ENCODE data around the gene DENND1A.
"Not testable (repeated sequence)": the region's sequence is repeated elsewhere in the genome, so short reads cannot be mapped to it uniquely, and the experiment has no call there.

Gene DENND1A

DNA sequence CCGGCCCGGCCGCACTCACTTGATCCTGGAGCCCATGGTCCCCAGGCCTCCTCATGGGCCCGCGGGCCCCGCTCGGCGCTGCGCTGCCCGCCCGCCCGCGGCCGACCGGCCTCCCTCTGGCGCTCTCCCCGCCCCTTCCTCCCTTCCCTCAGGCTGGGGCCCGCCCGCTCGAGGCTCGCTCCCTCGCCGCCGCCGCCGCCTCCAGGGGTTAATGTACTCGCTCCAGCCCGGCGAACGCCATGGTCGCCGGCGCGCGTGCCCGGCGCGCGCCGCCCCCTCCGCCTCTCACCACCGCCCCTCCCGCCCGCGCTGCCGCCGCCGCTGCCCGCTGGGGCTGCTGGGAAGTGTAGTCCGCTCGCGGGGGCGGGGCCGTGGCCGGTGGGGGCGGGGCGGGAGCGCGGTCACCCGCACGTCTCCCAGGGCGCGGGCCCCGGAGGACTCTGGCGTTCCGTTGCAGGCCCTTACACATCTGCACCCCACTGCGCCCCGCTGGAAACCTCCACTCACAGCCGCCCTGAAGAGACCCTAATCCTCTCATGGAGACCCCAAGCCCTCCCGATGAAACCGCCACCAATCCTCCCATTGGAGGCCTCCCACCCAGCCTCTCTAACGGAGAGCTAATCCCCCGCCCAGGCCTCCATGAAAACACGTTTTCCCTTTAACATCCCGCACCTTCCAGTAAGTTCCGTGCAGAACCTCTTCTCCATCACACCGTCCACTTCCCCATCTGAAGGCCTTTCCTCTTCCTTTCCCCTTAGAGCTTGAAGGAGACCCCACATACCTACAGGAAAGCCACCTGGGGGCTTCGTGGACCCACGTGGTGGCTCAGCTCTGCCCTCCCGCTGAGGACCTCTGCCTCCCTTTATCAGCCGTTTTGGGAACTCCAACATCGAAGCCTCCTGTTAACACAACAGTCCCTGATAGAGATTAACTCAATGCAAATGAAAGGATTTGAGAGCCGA, at the start of gene DENND1A:
Gene DENND1A (minus strand): TSS at position 257 of the 962 bp plus-strand sequence. CDS start 221 bp downstream, at position 36.
- in situ Hi-C loops (cut with HindIII; ENCODE audit: low sequenced_read_pairs) = no loop called here

- in situ Hi-C loops (cut with HindIII; ENCODE audit: low sequenced_read_pairs) = no loop called here
Observed at GRCh38 chr9:123978981-123979380, 49.1 kb upstream of the DENND1A start.

DNA sequence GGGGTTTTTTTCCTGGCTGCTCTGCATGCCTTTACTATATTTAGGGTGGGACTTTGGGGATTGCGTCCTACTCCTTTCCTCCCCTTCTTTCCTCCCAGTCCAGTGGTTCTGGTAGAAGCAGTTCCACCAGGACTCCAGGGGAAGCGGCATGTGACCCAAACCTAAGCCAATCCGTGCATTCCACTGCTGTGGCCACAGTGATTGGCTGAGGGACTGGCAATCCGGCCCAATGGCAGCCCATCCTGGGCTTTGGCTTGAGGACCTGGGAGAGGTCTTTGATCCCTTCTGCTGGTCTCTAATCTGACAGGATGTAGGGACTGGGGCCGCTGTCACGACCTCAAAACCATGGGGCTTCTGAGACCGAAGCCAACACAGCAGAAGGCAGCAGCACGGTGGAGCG, 46.7 kb upstream of the DENND1A start:
- in situ Hi-C loops (cut with HindIII; ENCODE audit: low sequenced_read_pairs) = not testable (repeated sequence)

GRCh38 chr9:123975871-123976270, 45.9 kb upstream of the DENND1A start:
- in situ Hi-C loops (cut with HindIII; ENCODE audit: low sequenced_read_pairs) = no loop called here

- in situ Hi-C loops (cut with HindIII; ENCODE audit: low sequenced_read_pairs) = no loop called here
Observed at GRCh38 chr9:123974471-123974870, 44.5 kb upstream of the DENND1A start.

DNA sequence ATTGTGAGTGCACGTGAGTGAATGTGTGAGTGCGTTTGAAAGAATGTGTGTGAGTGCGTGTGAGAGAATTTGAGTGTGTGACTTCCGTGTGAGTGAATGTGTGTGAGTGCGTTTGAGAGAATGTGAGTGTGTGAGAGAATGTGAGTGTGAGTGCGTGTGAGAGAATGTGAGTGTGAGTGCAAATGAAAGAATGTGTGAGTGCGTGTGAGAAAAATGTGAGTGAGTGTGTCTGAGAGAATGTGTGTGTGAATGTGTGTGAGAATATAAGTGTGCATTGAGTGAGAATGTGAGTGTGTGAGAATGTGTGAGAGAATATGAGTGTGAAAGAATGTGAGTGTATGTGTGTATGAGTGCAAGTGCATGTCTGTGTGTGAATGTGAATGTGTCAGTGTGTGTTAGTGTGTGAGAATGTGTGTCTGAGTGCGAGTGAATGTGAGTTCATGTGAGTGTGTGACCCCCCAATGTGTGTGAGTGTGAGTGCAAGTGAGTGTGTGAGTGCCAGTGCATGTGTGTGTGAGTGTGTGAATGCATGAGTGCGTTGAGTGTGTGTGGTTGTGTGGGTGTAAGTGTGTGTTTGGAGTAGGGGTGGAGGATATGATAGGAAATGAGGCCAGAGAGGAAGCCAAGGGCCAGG, 43.8 kb upstream of the DENND1A start:
- in situ Hi-C loops (cut with HindIII; ENCODE audit: low sequenced_read_pairs) = no loop called here

DNA sequence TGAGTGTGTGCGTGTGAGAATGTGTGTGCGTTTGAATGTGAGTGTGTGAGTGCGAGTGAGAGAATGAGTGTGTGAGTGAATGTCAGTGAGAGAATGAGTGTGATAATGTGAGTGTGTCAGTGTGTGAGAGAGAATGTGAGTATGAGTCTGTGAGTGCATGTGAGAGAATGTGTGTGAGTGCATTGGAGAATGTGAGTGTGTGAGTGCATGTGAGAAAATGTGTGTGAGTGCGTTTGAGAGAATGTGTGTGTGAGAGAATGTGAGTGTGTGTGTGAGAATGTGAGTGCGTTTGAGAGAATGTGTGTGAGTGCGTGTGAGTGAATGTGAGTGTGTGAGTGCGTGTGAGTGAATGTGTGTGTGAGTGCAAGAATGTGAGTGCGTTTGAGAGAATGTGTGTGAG, 42.7 kb upstream of the DENND1A start:
- in situ Hi-C loops (cut with HindIII; ENCODE audit: low sequenced_read_pairs) = no loop called here

DNA sequence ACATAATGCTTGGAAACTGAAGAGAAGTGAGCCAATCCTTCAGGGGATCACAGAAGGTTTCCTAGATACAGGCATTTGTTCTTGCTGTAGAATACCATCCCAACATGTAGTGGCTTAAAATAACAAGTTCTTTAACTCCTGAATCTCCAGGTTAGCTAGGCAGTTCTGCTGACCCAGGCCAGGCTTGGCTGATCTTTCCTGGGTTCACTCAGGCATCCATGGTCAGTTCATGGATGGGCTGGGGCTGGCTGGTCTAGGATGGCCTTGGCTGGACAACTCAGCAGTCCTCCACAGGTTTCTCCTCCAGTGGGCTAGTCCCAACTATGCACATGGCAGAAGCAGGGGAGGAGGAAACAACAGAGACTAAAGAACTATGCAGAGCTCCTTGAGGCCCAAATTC, 37.4 kb upstream of the DENND1A start:
- in situ Hi-C loops (cut with HindIII; ENCODE audit: low sequenced_read_pairs) = no loop called here

DNA sequence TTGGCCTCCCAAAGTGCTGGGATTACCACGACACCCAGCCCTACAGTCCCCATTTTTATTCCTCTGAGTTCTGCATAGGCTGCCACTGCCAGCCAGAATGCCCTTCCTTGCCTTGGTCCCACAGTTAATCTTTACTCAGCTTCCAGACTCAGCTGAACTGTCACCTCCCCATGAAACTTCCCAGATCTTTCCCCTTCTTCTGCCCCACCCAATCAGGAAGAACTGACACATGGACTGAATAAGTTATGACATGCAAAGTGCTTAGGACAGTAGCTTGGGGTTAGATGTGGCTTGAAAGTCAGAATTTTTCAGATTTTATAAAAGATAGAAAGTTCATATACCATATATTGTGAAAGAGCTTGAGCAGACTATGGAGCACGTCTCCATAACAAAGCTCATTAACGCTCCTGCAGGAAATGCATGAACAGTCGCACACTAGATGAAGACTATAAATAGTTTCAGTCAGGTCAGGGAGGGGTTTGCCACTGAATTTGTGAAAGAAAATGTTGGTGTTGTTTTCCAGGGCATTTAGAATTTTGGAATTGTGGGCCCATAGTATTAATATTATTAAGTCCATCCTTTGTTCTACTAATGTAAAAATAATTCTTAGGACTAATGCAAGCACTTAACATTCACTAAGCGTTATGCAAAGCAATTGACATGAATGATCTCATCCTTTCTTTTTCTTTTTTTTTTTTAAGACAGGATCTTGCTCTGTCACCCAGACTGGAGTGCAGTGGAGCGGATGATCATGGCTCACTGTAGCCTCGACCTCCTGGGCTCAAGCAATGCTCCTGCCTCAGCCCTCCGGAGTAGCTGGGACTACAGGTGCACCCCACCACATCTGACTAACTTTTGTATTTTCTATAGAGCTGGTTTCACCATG, 36.1 kb upstream of the DENND1A start:
- in situ Hi-C loops (cut with HindIII; ENCODE audit: low sequenced_read_pairs) = no loop called here

- in situ Hi-C loops (cut with HindIII; ENCODE audit: low sequenced_read_pairs) = no loop called here
Observed at GRCh38 chr9:123964761-123965160, 34.8 kb upstream of the DENND1A start.

- in situ Hi-C loops (cut with HindIII; ENCODE audit: low sequenced_read_pairs) = no loop called here
Observed at GRCh38 chr9:123960965-123961364, 31.0 kb upstream of the DENND1A start.

- in situ Hi-C loops (cut with HindIII; ENCODE audit: low sequenced_read_pairs) = no loop called here
Observed at GRCh38 chr9:123960366-123960765, 30.4 kb upstream of the DENND1A start.

DNA sequence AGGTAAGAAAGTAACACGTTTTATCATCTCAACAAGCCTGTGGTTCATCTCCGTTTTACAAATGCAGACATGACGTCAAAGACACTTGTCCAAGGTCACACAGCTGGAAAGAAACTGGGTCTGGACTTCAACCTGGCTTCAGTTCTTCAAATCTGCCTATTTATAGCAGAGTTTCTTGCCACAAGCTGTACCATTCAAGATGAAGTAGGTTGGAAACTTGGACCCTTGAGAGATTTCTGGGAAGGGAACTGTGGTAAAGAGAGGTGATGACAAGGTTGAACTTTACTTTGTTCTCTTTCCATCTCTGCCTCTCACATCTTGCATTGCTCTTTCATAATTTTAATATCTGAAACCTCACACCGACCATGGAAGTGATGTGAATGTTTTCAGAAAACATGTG, 29.9 kb upstream of the DENND1A start:
- in situ Hi-C loops (cut with HindIII; ENCODE audit: low sequenced_read_pairs) = no loop called here

DNA sequence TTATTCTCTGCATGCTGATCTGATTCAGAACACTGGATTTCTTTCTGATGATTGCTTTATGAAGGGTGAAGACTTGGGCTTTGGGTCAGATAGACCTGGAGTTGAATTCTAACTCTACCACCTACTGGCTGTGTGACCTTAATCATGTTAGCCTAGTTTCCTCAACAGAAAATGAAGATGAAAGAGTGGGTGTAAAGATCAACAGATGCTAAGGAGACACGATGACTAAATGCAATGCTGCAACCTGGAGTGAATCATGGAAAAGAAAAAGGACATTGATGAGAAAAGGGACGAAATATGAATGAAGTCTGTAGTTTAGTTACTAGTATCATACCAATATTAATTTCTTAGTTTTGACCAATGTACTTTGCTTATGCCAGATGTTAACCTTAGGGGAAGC, 27.8 kb upstream of the DENND1A start:
- in situ Hi-C loops (cut with HindIII; ENCODE audit: low sequenced_read_pairs) = no loop called here

- in situ Hi-C loops (cut with HindIII; ENCODE audit: low sequenced_read_pairs) = no loop called here
Observed at GRCh38 chr9:123957168-123957721, 27.3 kb upstream of the DENND1A start.

DNA sequence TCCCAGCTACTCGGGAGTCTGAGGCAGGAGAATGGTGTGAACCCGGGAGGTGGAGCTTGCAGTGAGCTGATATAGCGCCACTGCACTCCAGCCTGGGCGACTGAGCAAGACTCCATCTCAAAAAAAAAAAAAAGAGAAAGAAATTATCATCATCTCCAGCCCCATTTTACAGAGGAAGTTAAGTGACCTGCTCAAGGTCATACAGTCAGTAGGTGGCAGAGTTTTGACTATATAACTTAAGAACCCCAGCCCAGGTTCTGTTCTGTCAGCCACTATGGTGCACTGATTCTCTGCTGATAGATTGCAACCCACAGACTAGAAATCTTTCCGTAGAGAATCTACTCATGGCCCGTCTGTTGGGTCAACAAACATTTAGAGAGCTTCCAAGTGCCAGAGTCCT, 25.7 kb upstream of the DENND1A start:
- in situ Hi-C loops (cut with HindIII; ENCODE audit: low sequenced_read_pairs) = no loop called here

- in situ Hi-C loops (cut with HindIII; ENCODE audit: low sequenced_read_pairs) = no loop called here
Observed at GRCh38 chr9:123954518-123955280, 24.8 kb upstream of the DENND1A start.

GRCh38 chr9:123952641-123953495, 22.9 kb upstream of the DENND1A start:
- in situ Hi-C loops (cut with HindIII; ENCODE audit: low sequenced_read_pairs) = no loop called here

DNA sequence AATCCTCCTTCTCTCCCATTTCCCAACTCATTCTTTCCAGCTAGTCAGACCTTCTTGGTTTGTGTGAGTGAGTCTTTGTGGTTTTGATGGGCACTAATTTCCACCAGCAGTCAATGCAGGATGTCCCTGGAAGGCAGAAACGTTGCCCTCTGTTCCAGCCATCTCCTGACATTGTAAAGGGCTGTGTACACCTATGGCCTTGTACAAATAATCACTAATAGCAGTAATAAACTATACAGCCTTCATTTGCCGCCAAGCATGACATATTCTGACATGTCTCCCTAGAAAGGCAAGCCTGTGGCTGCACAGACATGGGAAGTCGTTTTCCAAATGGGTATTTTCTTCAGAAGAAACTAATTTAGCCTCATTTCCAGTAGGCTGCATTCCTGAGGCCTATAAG, 18.4 kb upstream of the DENND1A start:
- in situ Hi-C loops (cut with HindIII; ENCODE audit: low sequenced_read_pairs) = no loop called here

All from DLD1 (cell line).